BLaER1 (cell line): ENCODE data around the gene IL24.

ENCODE experiments used
- H3K27ac ChIP-seq: shearing (Covaris generic); formaldehyde crosslinking; 2 replicates; pipeline ENCODE4 v1.8.1; 2022
- H3K27me3 ChIP-seq: shearing (Covaris generic); formaldehyde crosslinking; 2 replicates; pipeline ENCODE4 v1.8.1; 2022
- H3K36me3 ChIP-seq: shearing (Covaris generic); formaldehyde crosslinking; 2 replicates; pipeline ENCODE4 v1.8.1; 2022
- H3K4me1 ChIP-seq: shearing (Covaris generic); formaldehyde crosslinking; 2 replicates; pipeline ENCODE4 v1.8.1; 2022
- H3K4me2 ChIP-seq: shearing (Covaris generic); formaldehyde crosslinking; 2 replicates; pipeline ENCODE4 v1.8.1; 2022
- H3K4me3 ChIP-seq: shearing (Covaris generic); formaldehyde crosslinking; 2 replicates; pipeline ENCODE4 v1.8.1; 2022
- H3K9ac ChIP-seq: shearing (Covaris generic); formaldehyde crosslinking; 2 replicates; pipeline ENCODE4 v1.8.1; 2022
- H3K9me3 ChIP-seq: shearing (Covaris generic); formaldehyde crosslinking; 2 replicates; pipeline ENCODE4 v1.8.1; 2022
- H4K20me1 ChIP-seq: shearing (Covaris generic); formaldehyde crosslinking; 2 replicates; pipeline ENCODE4 v1.8.1; 2022
- Cebpa-rat ChIP-seq: shearing (Covaris generic); IDR thresholded peaks from 2 replicates; pipeline ENCODE4 v1.8.1; 2022

The IL24 gene

DNA sequence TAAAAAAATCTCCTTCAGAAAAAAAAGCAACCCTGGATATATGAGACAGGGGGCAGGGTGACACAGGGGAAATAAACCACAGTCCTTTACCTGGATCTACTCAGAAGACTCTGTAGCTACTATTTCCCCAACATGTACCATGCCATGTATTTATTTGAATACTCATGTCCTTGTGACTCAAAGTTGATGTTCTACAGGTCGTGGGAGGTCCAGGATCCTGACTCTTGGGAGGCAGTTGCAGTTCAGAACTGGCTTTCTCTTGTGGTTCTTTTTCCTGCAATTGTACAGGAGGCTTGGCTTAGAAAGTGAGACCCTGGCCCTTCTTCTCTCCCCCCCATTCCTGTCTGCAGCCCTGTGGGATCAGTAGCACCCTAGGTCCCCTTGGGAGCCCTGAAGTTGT, 5.8 kb upstream of the IL24 start:
- H3K4me1 ChIP-seq = peaks cover 21% of the 10 kb centered on the region
- H3K9me3 ChIP-seq = peaks cover 9% of the 10 kb centered on the region; the same call in 1 of the 2 replicates
- no peaks in the 10 kb centered on the region for H3K36me3 ChIP-seq
- H4K20me1 ChIP-seq = no peaks in the 10 kb centered on the region
- TF ChIP-seq Cebpa-rat = no peak
- H3K27me3 ChIP-seq = no peaks in the 10 kb centered on the region
- no peak overlapping the region for H3K4me3 ChIP-seq
- H3K9ac ChIP-seq = no peak overlapping the region
- H3K4me2 ChIP-seq = peak overlapping the region; percentile 61
- H3K27ac ChIP-seq = no peak overlapping the region

DNA sequence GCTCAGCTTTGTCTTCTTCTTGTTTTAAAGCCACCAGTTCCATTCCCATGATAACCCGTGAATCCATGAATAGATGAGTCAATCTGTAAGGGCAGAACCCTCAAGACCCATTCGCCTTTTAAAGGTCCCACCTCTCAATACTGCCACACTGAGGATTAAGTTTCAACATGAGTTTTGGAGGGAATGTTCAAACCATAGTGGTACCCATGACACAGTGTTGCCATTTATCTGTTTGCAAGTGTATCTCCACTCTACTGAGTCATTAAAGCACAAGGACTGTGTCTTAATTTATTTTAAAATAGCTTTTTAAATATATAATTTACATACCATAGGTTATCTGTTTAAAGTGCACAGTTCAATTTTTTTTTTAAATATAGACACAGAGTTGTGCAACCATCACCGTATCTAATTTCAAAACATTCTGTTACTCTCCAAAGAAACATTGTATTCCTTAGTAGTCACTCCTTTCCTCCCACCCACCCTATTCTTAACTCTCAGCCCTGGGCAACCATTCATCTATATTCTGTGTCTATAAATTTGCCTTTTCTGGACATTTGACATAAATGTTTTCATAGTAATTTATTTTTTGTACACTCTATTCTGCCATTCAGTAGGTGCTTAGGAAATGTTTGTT, 4.8 kb upstream of the IL24 start:
- Histone ChIP-seq H3K27ac (no peak overlapping the region), H3K27me3 (no peaks in the 10 kb centered on the region), H3K4me1 (peaks cover 28% of the 10 kb centered on the region), H3K4me2 (no peak overlapping the region), H3K36me3 (no peaks in the 10 kb centered on the region), H3K9ac (no peak overlapping the region), H4K20me1 (no peaks in the 10 kb centered on the region), H3K9me3 (peaks cover 9% of the 10 kb centered on the region; the same call in 1 of the 2 replicates), H3K4me3 (no peak overlapping the region)
- TF ChIP-seq Cebpa-rat = no peak

DNA sequence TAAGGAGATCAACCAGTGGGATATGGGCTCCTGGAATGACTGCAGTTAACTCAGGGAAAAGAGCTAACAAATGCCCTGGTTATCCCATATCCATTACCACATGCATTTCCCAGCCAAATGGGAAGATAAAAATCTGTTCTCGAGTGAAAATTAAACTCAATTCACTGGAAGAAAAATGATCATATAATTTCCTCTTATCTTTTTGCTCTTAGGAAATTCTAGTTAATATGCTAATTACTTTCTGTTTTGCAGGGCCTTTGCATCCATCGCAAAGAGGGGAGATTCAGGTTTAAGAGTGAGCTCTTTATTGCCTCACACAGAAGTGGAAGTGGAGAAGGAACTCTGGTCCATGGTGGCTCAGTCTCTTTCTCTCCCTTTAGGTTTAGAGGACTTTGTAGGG, 3.9 kb upstream of the IL24 start:
- no peak for TF ChIP-seq Cebpa-rat
- H3K9ac ChIP-seq = no peak overlapping the region
- no peaks in the 10 kb centered on the region for H3K27me3 ChIP-seq
- H3K4me3 ChIP-seq = no peak overlapping the region
- no peaks in the 10 kb centered on the region for H4K20me1 ChIP-seq
- H3K27ac ChIP-seq = no peak overlapping the region
- no peaks in the 10 kb centered on the region for H3K36me3 ChIP-seq
- H3K4me2 ChIP-seq = no peak overlapping the region
- peaks cover 9% of the 10 kb centered on the region; the same call in 1 of the 2 replicates for H3K9me3 ChIP-seq
- H3K4me1 ChIP-seq = peaks cover 28% of the 10 kb centered on the region

DNA sequence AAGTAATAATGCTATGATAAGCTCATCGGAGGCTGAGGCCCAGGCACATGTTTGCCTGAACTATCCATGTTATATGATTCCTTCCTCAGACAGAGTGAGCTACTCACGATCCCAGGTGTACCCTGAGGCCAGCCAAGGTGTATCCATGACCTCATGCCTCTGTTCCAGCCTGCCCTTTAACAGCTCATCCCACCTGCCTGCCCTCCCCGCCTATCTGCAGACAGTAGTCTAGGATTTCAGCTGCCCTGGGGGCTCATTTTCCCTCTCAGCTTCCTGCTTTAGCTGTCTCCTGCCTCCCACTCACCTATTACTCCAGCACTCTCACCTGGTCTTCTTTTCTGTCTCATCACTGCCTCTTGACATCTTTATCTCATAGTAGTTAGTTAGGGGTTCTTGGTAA, 1.9 kb upstream of the IL24 start:
- Histone ChIP-seq H3K27me3 (no peaks in the 10 kb centered on the region), H3K36me3 (no peaks in the 10 kb centered on the region), H3K9me3 (peaks cover 9% of the 10 kb centered on the region; the same call in 1 of the 2 replicates), H3K27ac (no peak overlapping the region), H3K4me1 (peaks cover 24% of the 10 kb centered on the region), H3K4me2 (no peak overlapping the region), H4K20me1 (no peaks in the 10 kb centered on the region), H3K9ac (no peak overlapping the region), H3K4me3 (no peak overlapping the region)
- TF ChIP-seq Cebpa-rat = no peak

DNA sequence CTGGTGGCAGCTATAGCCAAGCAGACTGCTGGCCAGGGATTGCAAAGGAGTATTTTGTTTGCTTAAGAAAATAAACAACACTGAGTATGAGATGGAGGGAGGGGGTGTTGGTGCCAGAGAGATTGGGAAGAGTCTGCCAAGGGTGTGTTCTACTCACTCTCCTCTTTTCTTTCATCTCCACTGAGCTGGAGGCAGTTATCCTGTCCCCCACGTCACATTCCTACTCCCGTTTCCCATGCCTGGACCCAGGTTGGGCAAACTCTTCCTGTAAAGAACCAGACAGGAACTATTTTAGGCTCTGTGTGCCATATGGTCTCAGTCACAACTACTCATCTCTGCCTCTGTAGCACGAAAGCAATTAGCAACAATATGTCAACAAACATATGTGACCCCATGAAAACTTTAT, 1.4 kb upstream of the IL24 start:
- Histone ChIP-seq H3K36me3 (no peaks in the 10 kb centered on the region), H3K4me1 (peaks cover 19% of the 10 kb centered on the region), H3K27me3 (no peaks in the 10 kb centered on the region), H4K20me1 (no peaks in the 10 kb centered on the region), H3K9me3 (peaks cover 9% of the 10 kb centered on the region; the same call in 1 of the 2 replicates), H3K4me2 (no peak overlapping the region), H3K4me3 (no peak overlapping the region), H3K27ac (no peak overlapping the region), H3K9ac (no peak overlapping the region)
- TF ChIP-seq Cebpa-rat = no peak

DNA sequence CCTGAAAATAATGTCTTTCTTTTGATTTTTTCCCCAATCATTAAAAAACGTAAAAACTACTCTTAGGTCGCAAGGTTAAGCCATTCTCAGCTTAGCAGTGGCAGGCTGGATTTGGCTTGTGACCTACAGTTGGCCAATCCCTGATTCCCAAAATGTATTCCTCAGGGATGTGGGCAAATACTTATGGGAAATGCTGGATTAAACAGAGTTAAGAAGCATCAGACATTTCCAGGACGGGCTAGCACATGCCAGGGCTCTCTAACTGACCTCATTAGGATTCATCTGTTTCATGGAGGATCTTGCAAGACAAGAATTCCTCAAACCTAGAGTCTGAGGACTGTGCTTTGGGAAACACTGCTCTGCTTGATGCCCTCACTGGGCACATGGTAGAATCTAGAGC, 982 bp upstream of the IL24 start:
- H3K27ac ChIP-seq = no peak overlapping the region
- H3K4me2 ChIP-seq = no peak overlapping the region
- H3K27me3 ChIP-seq = no peaks in the 10 kb centered on the region
- no peak for TF ChIP-seq Cebpa-rat
- H4K20me1 ChIP-seq = no peaks in the 10 kb centered on the region
- peaks cover 4% of the 10 kb centered on the region; the same call in 1 of the 2 replicates for H3K9me3 ChIP-seq
- no peaks in the 10 kb centered on the region for H3K36me3 ChIP-seq
- peaks cover 15% of the 10 kb centered on the region for H3K4me1 ChIP-seq
- H3K4me3 ChIP-seq = no peak overlapping the region
- no peak overlapping the region for H3K9ac ChIP-seq

DNA sequence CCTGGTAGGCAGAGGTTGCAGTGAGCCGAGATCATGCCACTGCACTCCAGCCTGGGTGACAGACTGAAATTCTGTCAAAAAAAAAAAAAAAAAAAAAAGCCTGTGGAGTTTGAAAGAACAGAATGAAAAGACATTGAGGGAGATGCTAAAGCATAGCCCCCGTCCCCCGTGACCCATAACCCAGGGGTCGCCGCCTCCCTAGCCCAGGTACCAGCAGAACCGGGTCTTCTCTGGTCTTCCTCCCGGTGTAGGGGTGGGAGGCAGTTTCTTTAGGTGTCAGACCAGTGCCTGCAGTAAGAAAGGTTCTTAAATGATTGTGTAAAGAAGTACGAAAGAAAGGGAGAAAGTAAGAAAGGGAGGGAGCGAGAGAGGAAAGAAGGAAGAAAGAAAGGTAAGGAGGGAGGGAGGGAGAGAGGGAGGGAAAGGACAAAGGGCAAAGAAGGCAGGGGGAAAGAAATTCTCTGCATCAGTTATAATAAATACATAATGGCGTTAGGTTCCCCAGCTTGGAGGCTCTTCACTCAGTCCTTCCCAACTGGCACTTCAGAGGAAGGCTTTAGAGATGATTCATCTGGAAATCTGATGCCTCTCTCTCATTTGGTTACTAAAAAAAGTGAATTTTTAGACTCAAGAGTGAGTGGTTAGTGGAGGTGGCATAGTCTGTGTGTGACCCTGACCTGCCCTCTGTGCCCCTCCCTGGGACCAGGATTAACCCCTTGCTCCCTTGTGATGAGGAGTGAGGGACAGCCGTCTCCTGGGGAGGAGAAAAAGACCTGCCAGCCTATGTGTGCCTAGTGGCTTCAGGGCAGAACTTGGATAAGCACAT, 1.1 kb downstream of the IL24 start:
- Histone ChIP-seq H3K9me3 (no peaks in the 10 kb centered on the region), H3K36me3 (peaks cover 8% of the 10 kb centered on the region; the same call in 1 of the 2 replicates), H3K27me3 (no peaks in the 10 kb centered on the region), H3K4me3 (no peak overlapping the region), H3K27ac (no peak overlapping the region), H3K9ac (no peak overlapping the region), H3K4me1 (peaks cover 8% of the 10 kb centered on the region), H3K4me2 (no peak overlapping the region), H4K20me1 (no peaks in the 10 kb centered on the region)
- TF ChIP-seq Cebpa-rat = no peak

DNA sequence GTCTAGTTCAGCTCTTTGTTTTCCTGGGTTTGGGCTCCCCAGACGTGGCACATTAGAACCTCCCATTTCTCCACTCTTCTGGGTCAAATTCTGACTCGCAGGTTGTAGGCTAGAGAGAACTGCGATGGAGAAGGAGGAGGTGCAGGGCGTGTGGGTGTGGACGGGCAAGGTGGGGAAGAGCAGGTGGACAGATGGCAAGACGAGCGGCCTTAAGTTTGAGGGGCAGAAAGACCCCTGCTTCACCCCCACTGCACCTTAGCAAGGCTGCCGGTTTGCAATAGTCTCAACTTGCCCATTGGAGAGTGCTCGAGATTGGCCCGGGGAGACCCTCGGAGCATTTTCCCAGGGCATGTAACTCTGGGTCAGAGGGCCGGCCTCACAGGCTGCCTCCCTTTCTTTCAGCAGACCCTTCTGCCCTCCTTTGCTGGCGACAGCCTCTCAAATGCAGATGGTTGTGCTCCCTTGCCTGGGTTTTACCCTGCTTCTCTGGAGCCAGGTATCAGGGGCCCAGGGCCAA, 1.7 kb downstream of the IL24 start:
- Histone ChIP-seq H3K36me3 (peaks cover 13% of the 10 kb centered on the region), H3K27me3 (no peaks in the 10 kb centered on the region), H4K20me1 (no peaks in the 10 kb centered on the region), H3K4me3 (no peak overlapping the region), H3K27ac (no peak overlapping the region), H3K4me1 (peaks cover 8% of the 10 kb centered on the region), H3K9ac (no peak overlapping the region), H3K9me3 (no peaks in the 10 kb centered on the region), H3K4me2 (no peak overlapping the region)
- TF ChIP-seq Cebpa-rat = no peak

DNA sequence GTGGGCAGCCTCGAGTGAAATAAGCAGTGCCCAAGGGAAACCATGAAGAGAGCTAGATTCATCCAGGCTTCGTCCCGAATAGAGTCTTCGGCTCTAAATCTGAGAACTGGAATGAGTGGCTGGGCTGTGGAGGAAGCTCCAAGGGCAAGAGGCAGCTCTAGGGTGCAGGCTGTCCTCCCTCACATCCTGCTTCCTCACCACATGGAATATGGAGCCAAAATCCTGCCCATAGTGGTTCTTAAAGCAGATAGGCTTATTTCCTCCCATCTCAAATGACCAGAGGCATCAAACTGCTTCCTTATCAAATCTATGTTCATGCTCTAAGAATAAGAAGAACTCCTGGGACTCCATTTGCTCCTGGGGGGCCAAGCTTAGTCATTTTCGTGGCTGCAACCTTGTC, 2.5 kb downstream of the IL24 start:
- Histone ChIP-seq H3K36me3 (peaks cover 20% of the 10 kb centered on the region), H3K4me3 (no peak overlapping the region), H3K9ac (no peak overlapping the region), H3K4me2 (no peak overlapping the region), H3K9me3 (no peaks in the 10 kb centered on the region), H3K27me3 (no peaks in the 10 kb centered on the region), H3K4me1 (peaks cover 9% of the 10 kb centered on the region), H3K27ac (no peak overlapping the region), H4K20me1 (no peaks in the 10 kb centered on the region; the same call in 1 of the 2 replicates)
- no peak for TF ChIP-seq Cebpa-rat

DNA sequence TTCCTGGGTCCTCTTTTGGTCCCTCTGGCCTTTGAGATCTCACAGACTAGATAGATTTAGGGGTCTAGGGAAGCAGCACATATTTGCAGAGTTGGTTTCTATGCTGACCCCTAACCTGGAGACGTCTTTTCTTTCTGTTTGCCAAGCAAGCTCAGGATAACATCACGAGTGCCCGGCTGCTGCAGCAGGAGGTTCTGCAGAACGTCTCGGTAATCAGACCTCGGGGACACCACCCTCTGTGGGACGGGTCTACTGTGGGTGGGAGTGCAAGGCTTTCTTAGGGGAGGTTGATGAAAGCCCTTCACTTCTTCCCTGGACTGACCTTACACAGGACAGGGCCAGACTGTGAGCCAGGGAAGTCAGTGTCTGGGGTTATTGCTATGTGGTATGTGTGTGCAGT, 2.9 kb downstream of the IL24 start:
- H3K9me3 ChIP-seq = no peaks in the 10 kb centered on the region
- peaks cover 2% of the 10 kb centered on the region; the same call in 1 of the 2 replicates for H4K20me1 ChIP-seq
- no peaks in the 10 kb centered on the region for H3K27me3 ChIP-seq
- H3K4me2 ChIP-seq = no peak overlapping the region
- TF ChIP-seq Cebpa-rat = no peak
- peaks cover 24% of the 10 kb centered on the region for H3K36me3 ChIP-seq
- no peak overlapping the region for H3K27ac ChIP-seq
- no peak overlapping the region for H3K9ac ChIP-seq
- peaks cover 13% of the 10 kb centered on the region for H3K4me1 ChIP-seq
- H3K4me3 ChIP-seq = no peak overlapping the region
